ENCODE measurements around the gene SPDYE16. TPM values are rescaled to one million over a fixed set of nuclear protein-coding genes. Genes with fewer than 3 reads are reported as not detected.
"Not testable (repeated sequence)": the region's sequence is repeated elsewhere in the genome, so short reads cannot be mapped to it uniquely, and the experiment has no call there.

The SPDYE16 gene, protein sequence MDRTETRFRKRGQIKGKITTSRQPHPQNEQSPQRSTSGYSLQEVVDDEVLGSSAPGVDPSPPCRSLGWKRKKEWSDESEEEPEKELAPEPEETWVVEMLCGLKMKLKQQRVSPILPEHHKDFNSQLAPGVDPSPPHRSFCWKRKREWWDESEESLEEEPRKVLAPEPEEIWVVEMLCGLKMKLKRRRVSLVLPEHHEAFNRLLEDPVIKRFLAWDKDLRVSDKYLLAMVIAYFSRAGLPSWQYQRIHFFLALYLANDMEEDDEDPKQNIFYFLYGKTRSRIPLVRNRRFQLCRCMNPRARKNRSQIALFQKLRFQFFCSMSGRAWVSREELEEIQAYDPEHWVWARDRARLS
- polyA plus RNA-seq (2013, experiment 1 of 2), result not detected
- polyA plus RNA-seq (2013, experiment 2 of 2), result not detected

DNA sequence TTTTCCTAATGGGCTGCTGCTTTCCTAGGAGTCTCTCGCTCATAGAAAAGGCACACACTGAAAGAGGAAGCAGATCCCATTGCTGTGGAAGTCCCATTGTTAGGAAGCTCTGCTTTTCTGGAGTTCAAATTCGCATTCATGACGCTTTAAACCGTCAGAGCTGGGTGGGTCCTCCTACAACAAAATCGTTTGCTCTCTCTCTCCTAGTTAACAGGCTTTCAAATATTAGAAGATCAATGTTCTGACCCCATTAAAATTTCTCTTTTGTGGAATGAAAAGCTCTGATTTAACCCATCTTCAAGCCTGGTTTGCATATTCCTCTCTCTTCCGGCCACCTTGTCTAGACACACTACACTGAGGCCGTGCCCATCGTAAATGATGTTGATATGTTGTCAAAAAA, at the start of gene SPDYE16:
TSS of gene SPDYE16 (minus strand) at position 101 of the 400 bp plus-strand sequence. CDS start 1,838 bp downstream, outside the sequence.
- WGBS, 2 experiments (ENCODE audit: insufficient coverage in 2 of 2), result no CpG with 5 or more reads among the region's 8 CpGs
- not testable (repeated sequence) for H3K9me3 ChIP-seq (ENCODE audit: control insufficient read depth, low read length); H3K4me3 ChIP-seq (ENCODE audit: extremely low read depth, insufficient read depth, low read length, poor library complexity, severe bottlenecking); H3K36me3 ChIP-seq (ENCODE audit: control insufficient read depth, insufficient read depth, low read length); H3K27ac ChIP-seq (ENCODE audit: low read depth, low read length, severe bottlenecking); H3K4me1 ChIP-seq (ENCODE audit: control insufficient read depth, insufficient read depth, low read length, poor library complexity, severe bottlenecking)

DNA sequence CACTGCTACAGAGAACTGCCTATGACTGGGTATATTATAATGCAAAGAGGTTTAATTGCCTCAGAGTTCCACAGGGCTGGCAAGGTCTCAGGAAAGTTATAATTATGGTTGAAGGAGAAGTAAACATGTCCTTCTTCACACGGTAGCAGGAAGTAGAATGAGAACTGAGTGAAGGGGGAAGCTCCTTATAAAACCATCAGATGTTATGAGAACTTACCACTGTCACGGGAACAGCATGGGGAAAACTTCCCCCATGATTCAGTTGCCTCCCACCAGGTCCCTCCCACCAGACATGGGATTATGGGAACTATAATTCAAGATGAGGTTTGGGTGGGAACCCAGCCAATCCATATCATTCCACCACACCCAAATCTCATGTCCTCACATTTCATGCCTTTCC, 49.6 kb upstream of the SPDYE16 start:
- not testable (repeated sequence) for H3K27ac ChIP-seq (ENCODE audit: low read depth, low read length, severe bottlenecking); H3K4me3 ChIP-seq (ENCODE audit: extremely low read depth, insufficient read depth, low read length, poor library complexity, severe bottlenecking); H3K4me1 ChIP-seq (ENCODE audit: control insufficient read depth, insufficient read depth, low read length, poor library complexity, severe bottlenecking); H3K36me3 ChIP-seq (ENCODE audit: control insufficient read depth, insufficient read depth, low read length); H3K9me3 ChIP-seq (ENCODE audit: control insufficient read depth, low read length)
- no CpG with 5 or more reads among the region's 2 CpGs for WGBS, 2 experiments (ENCODE audit: insufficient coverage in 2 of 2)

DNA sequence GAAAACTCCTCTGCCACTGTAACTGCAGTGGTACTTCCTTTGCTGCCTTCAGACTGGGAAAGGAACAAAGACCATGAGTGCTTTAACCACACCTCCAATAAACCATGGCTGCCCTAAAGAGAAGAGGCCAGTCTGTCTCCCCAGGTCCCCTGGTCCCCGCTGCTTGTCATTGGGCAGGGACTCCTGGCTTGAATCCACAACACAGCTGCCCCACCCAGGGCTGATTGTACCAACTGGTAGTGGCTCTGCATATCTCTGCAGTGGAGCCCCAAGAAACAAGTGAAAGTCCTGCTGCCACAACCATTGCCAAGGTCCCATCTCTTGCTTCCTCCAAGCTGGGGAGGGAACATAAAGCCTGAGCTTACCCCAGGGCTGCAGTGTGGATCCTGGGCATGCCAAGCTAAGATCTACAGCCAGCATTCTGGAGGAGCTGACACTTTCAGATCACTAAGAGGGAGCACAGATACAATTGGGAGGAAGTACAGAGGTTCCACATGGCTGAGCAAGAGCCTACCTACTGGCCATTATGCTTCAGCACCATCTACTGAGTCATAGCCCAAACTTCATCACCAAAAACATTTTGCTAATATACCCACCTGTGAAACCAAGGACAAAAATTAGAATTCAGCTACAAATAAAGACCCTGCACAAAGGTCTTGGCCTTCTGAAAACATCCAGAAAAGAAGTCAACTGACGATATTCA, 48.7 kb upstream of the SPDYE16 start:
- H3K4me1 ChIP-seq (ENCODE audit: control insufficient read depth, insufficient read depth, low read length, poor library complexity, severe bottlenecking); H3K9me3 ChIP-seq (ENCODE audit: control insufficient read depth, low read length); H3K36me3 ChIP-seq (ENCODE audit: control insufficient read depth, insufficient read depth, low read length); H3K4me3 ChIP-seq (ENCODE audit: extremely low read depth, insufficient read depth, low read length, poor library complexity, severe bottlenecking); H3K27ac ChIP-seq (ENCODE audit: low read depth, low read length, severe bottlenecking): not testable (repeated sequence)
- 100% methylated on average over 1 of the region's 2 CpGs; no CpG with 5 or more reads in 1 of the 2 experiments for WGBS, 2 experiments (ENCODE audit: insufficient coverage in 2 of 2)

DNA sequence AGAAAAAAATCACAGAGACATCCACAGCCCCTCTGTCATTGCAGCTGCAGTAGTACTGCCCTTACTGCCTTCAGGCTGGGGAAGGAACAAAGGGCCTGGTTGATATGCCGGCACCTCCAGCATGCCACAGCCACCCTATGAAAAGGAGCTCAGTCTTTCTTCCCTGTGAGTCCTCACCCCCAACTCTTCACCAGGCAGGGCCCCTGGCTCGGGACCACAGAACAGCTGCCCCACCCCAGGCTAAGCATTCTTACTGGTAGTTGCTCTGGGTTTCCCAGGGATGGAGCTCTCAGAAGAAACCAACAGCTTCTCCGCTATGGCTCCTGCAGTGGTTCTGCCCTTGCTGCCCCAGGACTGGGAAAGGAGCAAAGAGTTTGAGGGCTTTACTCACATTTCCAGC, 47.9 kb upstream of the SPDYE16 start:
- not testable (repeated sequence) for H3K4me3 ChIP-seq (ENCODE audit: extremely low read depth, insufficient read depth, low read length, poor library complexity, severe bottlenecking); H3K9me3 ChIP-seq (ENCODE audit: control insufficient read depth, low read length); H3K27ac ChIP-seq (ENCODE audit: low read depth, low read length, severe bottlenecking); H3K4me1 ChIP-seq (ENCODE audit: control insufficient read depth, insufficient read depth, low read length, poor library complexity, severe bottlenecking); H3K36me3 ChIP-seq (ENCODE audit: control insufficient read depth, insufficient read depth, low read length)
- no CpG with 5 or more reads among the region's 3 CpGs for WGBS, 2 experiments (ENCODE audit: insufficient coverage in 2 of 2)

DNA sequence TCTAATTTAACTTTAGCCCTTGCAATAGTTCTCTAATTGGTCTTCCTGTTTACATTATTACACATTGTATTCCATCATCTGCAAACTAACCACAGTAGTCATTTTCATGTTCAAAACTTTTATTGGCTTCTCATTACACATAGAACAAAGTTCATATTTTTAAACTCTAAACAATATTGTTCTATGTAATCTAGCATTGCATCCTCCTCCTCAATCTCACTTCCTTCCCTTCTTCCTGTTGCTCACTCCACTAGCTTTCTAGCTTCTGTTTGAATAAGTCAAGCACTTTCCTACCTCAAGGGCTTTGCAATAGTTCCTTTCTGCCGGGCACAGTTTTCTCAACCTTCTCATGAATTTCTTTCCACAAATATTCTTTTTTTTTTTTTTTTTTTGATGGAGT, 45.5 kb upstream of the SPDYE16 start:
- H3K9me3 ChIP-seq (ENCODE audit: control insufficient read depth, low read length); H3K36me3 ChIP-seq (ENCODE audit: control insufficient read depth, insufficient read depth, low read length); H3K4me1 ChIP-seq (ENCODE audit: control insufficient read depth, insufficient read depth, low read length, poor library complexity, severe bottlenecking); H3K4me3 ChIP-seq (ENCODE audit: extremely low read depth, insufficient read depth, low read length, poor library complexity, severe bottlenecking); H3K27ac ChIP-seq (ENCODE audit: low read depth, low read length, severe bottlenecking): not testable (repeated sequence)
- WGBS, 2 experiments (ENCODE audit: insufficient coverage in 2 of 2), result no CpG with 5 or more reads among the region's 1 CpG

DNA sequence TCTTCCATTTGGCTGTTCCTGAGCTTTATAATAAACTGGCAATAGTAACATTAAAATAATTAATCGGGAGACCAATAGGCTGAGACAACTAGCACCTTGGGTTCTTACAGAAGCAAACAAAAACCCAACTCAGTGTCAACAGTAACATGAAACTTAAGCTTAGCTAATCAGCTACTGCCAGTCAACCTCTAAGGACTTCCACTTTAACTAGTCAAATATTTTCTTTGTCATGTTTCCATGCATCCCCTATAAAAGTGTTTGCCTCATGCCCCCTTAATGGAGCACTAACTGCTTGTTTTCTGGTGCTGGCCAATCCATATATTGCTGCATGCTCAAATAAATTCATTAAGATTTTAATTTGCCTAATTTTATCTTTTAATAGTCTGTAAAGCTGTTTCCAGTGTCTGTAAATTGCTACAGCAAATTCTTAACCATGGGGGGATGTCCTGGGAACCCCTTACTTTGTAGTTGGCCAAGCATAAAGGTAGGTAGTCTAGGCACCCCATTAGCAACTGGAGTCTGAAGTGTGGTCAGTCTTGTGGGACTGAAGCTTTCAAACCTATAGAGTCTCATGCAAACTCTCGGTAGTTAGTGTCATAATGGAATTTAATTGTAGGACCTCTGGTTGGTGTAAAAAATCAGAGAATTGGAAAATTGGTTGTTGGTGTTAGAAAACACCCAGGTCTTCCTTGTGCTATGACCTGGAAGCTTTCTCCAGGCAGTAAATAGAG, 43.7 kb upstream of the SPDYE16 start:
- not testable (repeated sequence) for H3K4me1 ChIP-seq (ENCODE audit: control insufficient read depth, insufficient read depth, low read length, poor library complexity, severe bottlenecking); H3K9me3 ChIP-seq (ENCODE audit: control insufficient read depth, low read length); H3K36me3 ChIP-seq (ENCODE audit: control insufficient read depth, insufficient read depth, low read length); H3K27ac ChIP-seq (ENCODE audit: low read depth, low read length, severe bottlenecking); H3K4me3 ChIP-seq (ENCODE audit: extremely low read depth, insufficient read depth, low read length, poor library complexity, severe bottlenecking)
- WGBS, 2 experiments (ENCODE audit: insufficient coverage in 2 of 2), result no CpG with 5 or more reads among the region's 2 CpGs

DNA sequence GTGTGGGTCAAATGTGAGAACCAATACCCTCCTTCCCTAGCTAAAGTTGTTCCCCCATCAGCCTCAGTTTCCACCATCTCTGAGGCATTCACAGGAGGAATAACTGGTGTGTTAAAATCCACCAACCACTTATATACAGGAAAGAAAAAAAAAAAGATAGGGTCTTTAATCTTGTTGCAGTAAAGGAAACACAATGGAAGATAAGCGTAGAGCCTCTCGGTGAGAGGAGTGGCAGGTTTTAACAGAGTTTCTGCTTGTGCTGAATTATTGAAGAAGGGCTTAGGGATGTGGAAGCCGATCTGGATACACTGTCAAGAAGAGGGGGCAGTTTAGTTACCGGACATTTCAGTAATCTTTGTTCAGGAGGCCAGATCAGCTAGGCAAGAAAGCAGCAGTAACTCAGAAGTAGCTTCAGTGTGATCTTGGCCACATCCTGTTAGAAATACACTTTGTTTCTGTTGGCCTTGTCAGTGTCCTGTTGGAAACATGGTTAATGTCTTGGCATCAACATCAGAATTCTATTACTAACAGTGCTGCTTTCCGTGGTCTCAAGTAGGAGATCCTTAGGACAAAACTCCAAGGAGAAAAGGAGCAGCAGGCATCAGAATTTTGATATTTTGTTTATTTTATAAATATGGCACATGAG, 40.7 kb upstream of the SPDYE16 start:
- not testable (repeated sequence) for H3K36me3 ChIP-seq (ENCODE audit: control insufficient read depth, insufficient read depth, low read length); H3K4me1 ChIP-seq (ENCODE audit: control insufficient read depth, insufficient read depth, low read length, poor library complexity, severe bottlenecking); H3K9me3 ChIP-seq (ENCODE audit: control insufficient read depth, low read length); H3K4me3 ChIP-seq (ENCODE audit: extremely low read depth, insufficient read depth, low read length, poor library complexity, severe bottlenecking)
- WGBS, 2 experiments (ENCODE audit: insufficient coverage in 2 of 2), result 79% methylated on average over 2 of the region's 5 CpGs; no CpG with 5 or more reads in 1 of the 2 experiments
- peak overlapping the region; percentile 29 for H3K27ac ChIP-seq (ENCODE audit: low read depth, low read length, severe bottlenecking)

DNA sequence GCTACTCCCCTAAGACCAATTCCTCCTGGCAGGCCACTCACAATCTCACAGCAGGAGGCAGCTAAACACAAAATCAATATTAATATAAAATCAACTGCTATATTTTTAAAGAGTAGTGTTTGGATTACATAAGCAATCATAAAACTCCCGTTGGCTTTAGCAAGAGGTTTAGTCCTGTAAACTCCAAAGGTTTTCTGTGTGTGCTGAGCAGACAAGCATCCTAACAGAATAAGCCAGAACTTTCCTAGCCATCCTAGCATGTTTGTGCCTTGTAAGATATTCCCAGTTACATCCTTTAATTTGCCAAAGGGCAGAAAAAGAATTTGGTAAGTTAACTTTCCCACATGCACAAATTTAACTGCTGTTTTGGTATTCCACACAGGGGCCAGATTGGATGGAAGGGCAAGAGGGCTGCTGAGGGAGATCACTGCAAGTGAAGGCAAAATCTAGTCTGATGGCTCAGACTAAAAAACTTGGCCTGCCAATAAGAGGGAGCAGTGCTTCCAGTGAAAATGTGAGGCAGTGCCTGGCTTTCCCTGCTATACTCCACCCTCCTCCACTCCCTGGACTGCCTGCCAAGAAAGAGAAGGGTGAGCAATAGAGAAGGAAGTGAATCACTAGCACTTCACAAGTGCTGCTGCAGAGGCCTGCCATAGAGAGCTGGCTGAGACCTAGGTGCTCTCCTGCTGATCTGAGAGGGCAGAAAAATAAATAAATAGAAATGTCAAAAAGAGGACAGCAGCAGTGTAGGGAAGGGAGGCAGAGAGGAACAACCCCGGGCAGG, 39.9 kb upstream of the SPDYE16 start:
- not testable (repeated sequence) for H3K36me3 ChIP-seq (ENCODE audit: control insufficient read depth, insufficient read depth, low read length); H3K4me1 ChIP-seq (ENCODE audit: control insufficient read depth, insufficient read depth, low read length, poor library complexity, severe bottlenecking); H3K4me3 ChIP-seq (ENCODE audit: extremely low read depth, insufficient read depth, low read length, poor library complexity, severe bottlenecking); H3K9me3 ChIP-seq (ENCODE audit: control insufficient read depth, low read length); H3K27ac ChIP-seq (ENCODE audit: low read depth, low read length, severe bottlenecking)
- no CpG with 5 or more reads among the region's 2 CpGs for WGBS, 2 experiments (ENCODE audit: insufficient coverage in 2 of 2)

DNA sequence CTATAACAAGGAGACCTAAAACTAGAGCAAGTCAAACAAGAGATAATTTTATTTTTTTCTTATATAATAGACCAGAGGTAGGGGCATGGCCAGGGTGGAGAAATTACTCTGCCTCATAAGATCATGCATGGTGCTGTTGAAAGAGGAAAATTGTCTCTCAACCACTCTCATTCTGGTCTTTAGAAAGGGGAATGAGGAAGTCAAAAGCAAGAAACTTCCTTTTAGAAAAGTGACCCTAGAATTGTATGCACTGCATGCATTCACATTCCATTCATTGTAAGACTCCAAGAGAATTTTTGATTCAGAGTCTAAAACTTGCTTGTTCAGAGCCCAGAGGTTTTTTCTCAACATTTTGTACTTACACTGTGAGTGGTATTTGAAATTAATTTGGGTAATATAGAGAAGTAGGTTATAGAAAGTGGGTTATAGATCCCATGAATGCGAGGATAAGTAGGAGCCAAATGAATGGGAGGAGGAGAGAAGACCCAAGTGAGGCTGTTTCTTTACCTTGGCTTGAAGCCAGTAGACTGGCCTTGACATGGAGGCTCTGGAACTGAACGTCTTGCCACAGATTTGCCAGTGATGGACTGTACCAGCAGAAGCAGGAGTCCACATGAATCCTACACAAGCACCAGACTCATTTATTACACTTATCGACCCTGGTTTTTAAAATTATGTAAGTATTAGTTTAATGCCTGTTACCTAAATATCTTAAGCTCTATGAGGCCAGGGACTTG, 33.0 kb upstream of the SPDYE16 start:
- not testable (repeated sequence) for H3K4me1 ChIP-seq (ENCODE audit: control insufficient read depth, insufficient read depth, low read length, poor library complexity, severe bottlenecking); H3K4me3 ChIP-seq (ENCODE audit: extremely low read depth, insufficient read depth, low read length, poor library complexity, severe bottlenecking); H3K9me3 ChIP-seq (ENCODE audit: control insufficient read depth, low read length); H3K27ac ChIP-seq (ENCODE audit: low read depth, low read length, severe bottlenecking); H3K36me3 ChIP-seq (ENCODE audit: control insufficient read depth, insufficient read depth, low read length)
- 80 to 83% methylated on average over 2 of the region's 3 CpGs for WGBS, 2 experiments (ENCODE audit: insufficient coverage in 2 of 2)
